Spleen (tissue), 11 donors: ENCODE results near the gene ADAMTS14. TPM values are rescaled to one million over a fixed set of nuclear protein-coding genes. Genes with fewer than 3 reads are reported as not detected.

Source experiments
- DNase-seq: peaks from one replicate; pipeline ENCODE4 v3.0.0-alpha.2; 2020
- H3K27ac ChIP-seq, 8 donors: fragments of 200-600 bp; sonication (generic) in 7 of 8; 1 replicate in 4 of 8; 2 replicates in 4 of 8; pipeline versions ENCODE4 v1.5.0 to v1.8.0; 2016 to 2021; ENCODE audit warnings: inconsistent platforms in 4 of 8, mild to moderate bottlenecking in 4 of 8, moderate library complexity in 1 of 8
- H3K27me3 ChIP-seq, 7 donors: fragments of 200-600 bp; sonication (generic) in 6 of 7; replicated peaks in 1 of 7; 1 replicate in 4 of 7; 2 replicates in 3 of 7; pipeline versions ENCODE4 v1.5.0 to v1.8.0; 2016 to 2021; ENCODE audit warnings: inconsistent platforms in 3 of 7, mild to moderate bottlenecking in 1 of 7
- H3K36me3 ChIP-seq, 6 donors: fragments of 200-600 bp; sonication (generic) in 5 of 6; 1 replicate in 4 of 6; 2 replicates in 2 of 6; pipeline versions ENCODE4 v1.5.0 to v1.8.0; 2016 to 2021; ENCODE audit warnings: inconsistent platforms in 2 of 6
- H3K4me1 ChIP-seq, 6 donors: fragments of 200-600 bp; sonication (generic) in 5 of 6; 1 replicate in 3 of 6; 2 replicates in 3 of 6; pipeline versions ENCODE4 v1.5.0 to v1.8.0; 2016 to 2021; ENCODE audit warnings: inconsistent platforms in 3 of 6
- H3K4me3 ChIP-seq, 8 donors: fragments of 200-600 bp; sonication (generic) in 7 of 8; 1 replicate in 4 of 8; 2 replicates in 4 of 8; pipeline versions ENCODE4 v1.5.0 to v1.8.0; 2016 to 2021; ENCODE audit warnings: inconsistent platforms in 4 of 8, mild to moderate bottlenecking in 4 of 8, moderate library complexity in 2 of 8
- H3K9me3 ChIP-seq, 8 donors: fragments of 200-600 bp; sonication (generic) in 7 of 8; 1 replicate in 4 of 8; 2 replicates in 4 of 8; pipeline versions ENCODE4 v1.5.0 to v1.8.0; 2016 to 2021; ENCODE audit warnings: inconsistent platforms in 4 of 8
- CTCF ChIP-seq, 11 experiments: fragments of 200-600 bp in 7 of 11; fragments of 450-650 bp in 4 of 11; sonication (generic) in 4 of 11; IDR thresholded peaks in 8 of 11; conservative IDR thresholded peaks in 3 of 11; 1 replicate in 7 of 11; 2 replicates in 4 of 11; pipeline versions ENCODE4 v1.4.0 to v1.8.0; 2016 to 2021; ENCODE audit warnings: antibody characterized with exemption in 11 of 11, inconsistent platforms in 4 of 11, mild to moderate bottlenecking in 1 of 11
- POLR2A ChIP-seq, 3 donors: fragments of 450-650 bp; IDR thresholded peaks; one replicate each; pipeline ENCODE4 v1.5.1; 2017; ENCODE audit warnings: antibody characterized with exemption in 3 of 3, mild to moderate bottlenecking in 1 of 3
- POLR2AphosphoS5 ChIP-seq, 3 donors: sonication (generic); formaldehyde crosslinking; IDR thresholded peaks; one replicate each; pipeline ENCODE4 v1.5.1; 2017; ENCODE audit warnings: antibody characterized with exemption in 3 of 3
- WGBS, 5 donors: extraction: QIAGEN DNeasy Blood & Tissue Kit in 3 of 5; methylation state at CpG; one replicate each; pipeline versions ENCODE4 v1.1.5 to v1.1.7; 2013 to 2018; 5-methylcytosine and 5-hydroxymethylcytosine counted together
- intact Hi-C: fragments of 100-400 bp; cut with DNase I; formaldehyde crosslinking; loops from one replicate; pipeline ENCODE4 v1.15.0; 2023; ENCODE audit warnings: low total_unique reads
- polyA plus RNA-seq, 3 donors: library from polyadenylated mRNA; stranded (reverse); fragments of 200-250 nt; gene quantifications; one replicate each; pipeline ENCODE4 v1.2.1, GENCODE V29; 2013
- total RNA-seq, 7 donors: library from RNA; depleted of rRNA in 3 of 7; stranded (reverse); fragments of >200 nt in 3 of 7; fragmentation: NEBNext Ultra II Directional in 4 of 7; extraction: Animal tissue kit (Norgen Biotek cat#: 25700) in 4 of 7; gene quantifications; one replicate each; pipeline versions ENCODE4 v1.1.0 to v1.2.1, GENCODE V29; 2016 to 2021
- donor health status: healthy with polysubstance abuse.
- donor health status: DM: no; HTN: no; CAD: no; lungs with moderate emphysema.
- donor health status: DM: no; HTN: no; CAD: no.
- donor health status: Bipolar disorder and iron deficiency.
- donor health status: healthy.
- donor health status: DM: no; HTN: no; CAD: no.
- donor health status: DM: yes; HTN: yes; CAD: no.

ADAMTS14 gene
- total and polyA plus RNA-seq, 10 donors = 0.09 to 1.2 (median 0.36) TPM

- H3K4me3 ChIP-seq = no peak overlapping the region
- peaks cover 0 to 8% (median 0%) of the 10 kb centered on the region in 6 donors for H3K4me1 ChIP-seq
- no peaks in the 10 kb centered on the region for H3K9me3 ChIP-seq
- intact Hi-C loops = loop anchor here (2.0 to 5.0 kb wide), 2 partner anchors 207 to 296 kb away; no protein-coding TSS in a partner anchor
- WGBS, 5 donors = 86 to 90% (median 88%) methylated on average over 13 of the region's 13 CpGs
- H3K27me3 ChIP-seq = peaks cover 0 to 13% (median 0%) of the 10 kb centered on the region in 7 donors
- peak; percentile 75 for DNase-seq
- no peak for TF ChIP-seq POLR2AphosphoS5 (IDR thresholded peaks at IDR 0.05)
- TF ChIP-seq POLR2A (IDR thresholded peaks at IDR 0.05) = no peak
- no peak for TF ChIP-seq CTCF (IDR thresholded peaks at IDR 0.05 in 8 of 11, conservative IDR thresholded peaks at IDR 0.05 in 3 of 11)
- no peaks in the 10 kb centered on the region for H3K36me3 ChIP-seq
- no peak overlapping the region for H3K27ac ChIP-seq
Observed at GRCh38 chr10:70757856-70758255, 85.5 kb downstream of the ADAMTS14 start.

GRCh38 chr10:70758757-70759514, 86.6 kb downstream of the ADAMTS14 start:
- peak; percentile 75 for DNase-seq
- Histone ChIP-seq H3K36me3 (no peaks in the 10 kb centered on the region), H3K27ac (no peak overlapping the region), H3K4me1 (peaks cover 0 to 8% (median 0%) of the 10 kb centered on the region in 6 donors), H3K4me3 (no peak overlapping the region), H3K9me3 (no peaks in the 10 kb centered on the region), H3K27me3 (peaks cover 0 to 13% (median 0%) of the 10 kb centered on the region in 7 donors)
- TF ChIP-seq CTCF (IDR thresholded peaks at IDR 0.05 in 8 of 11, conservative IDR thresholded peaks at IDR 0.05 in 3 of 11) = peak; percentile 36 to 82 (median 70)
- no peak for TF ChIP-seq POLR2A (IDR thresholded peaks at IDR 0.05)
- 27 to 32% (median 30%) methylated on average over 6 to 7 of the region's 7 CpGs for WGBS, 5 donors
- intact Hi-C loops = loop anchor here (2.0 to 5.0 kb wide), 2 partner anchors 208 to 297 kb away; no protein-coding TSS in a partner anchor

GRCh38 chr10:70759781-70760180, 87.5 kb downstream of the ADAMTS14 start:
- Histone ChIP-seq H3K4me3 (no peak overlapping the region), H3K27ac (no peak overlapping the region), H3K9me3 (no peaks in the 10 kb centered on the region), H3K27me3 (peaks cover 0 to 13% (median 0%) of the 10 kb centered on the region in 7 donors), H3K4me1 (peaks cover 0 to 8% (median 0%) of the 10 kb centered on the region in 6 donors), H3K36me3 (no peaks in the 10 kb centered on the region)
- peak; percentile 73 for DNase-seq
- WGBS, 5 donors = 52 to 70% (median 55%) methylated on average over 2 to 7 of the region's 7 CpGs
- intact Hi-C loops = loop anchor here (2.0 to 5.0 kb wide), 2 partner anchors 209 to 297 kb away; no protein-coding TSS in a partner anchor
- no peak for TF ChIP-seq POLR2A (IDR thresholded peaks at IDR 0.05)
- peak in 1 of 3 donors; percentile 16 for TF ChIP-seq POLR2AphosphoS5 (IDR thresholded peaks at IDR 0.05)

- TF ChIP-seq POLR2A (IDR thresholded peaks at IDR 0.05) = no peak
- no peak for TF ChIP-seq POLR2AphosphoS5 (IDR thresholded peaks at IDR 0.05)
- no peak for TF ChIP-seq CTCF (IDR thresholded peaks at IDR 0.05 in 8 of 11, conservative IDR thresholded peaks at IDR 0.05 in 3 of 11)
- intact Hi-C loops = no loop called here
- H3K36me3 ChIP-seq = no peaks in the 10 kb centered on the region
- no peak overlapping the region for H3K4me3 ChIP-seq
- H3K9me3 ChIP-seq = peaks cover 0 to 2% (median 0%) of the 10 kb centered on the region in 8 donors
- peak; percentile 67 for DNase-seq
- WGBS, 5 donors = 71 to 91% (median 75%) methylated on average over 10 to 12 of the region's 12 CpGs
- no peak overlapping the region for H3K27ac ChIP-seq
- H3K4me1 ChIP-seq = peaks cover 0 to 8% (median 0%) of the 10 kb centered on the region in 6 donors
- peaks cover 0 to 13% (median 0%) of the 10 kb centered on the region in 7 donors for H3K27me3 ChIP-seq
Observed at GRCh38 chr10:70760271-70760787, 88.0 kb downstream of the ADAMTS14 start.
